GM13976 (cell line): Measurements from ENCODE around the gene A1BG.
A peak's percentile ranks its signal among the peaks of the same experiment; 100 is the strongest.
"Not testable (repeated sequence)": the region's sequence is repeated elsewhere in the genome, so short reads cannot be mapped to it uniquely, and the experiment has no call there.

Source experiments
- DNase-seq: peaks from one replicate; pipeline ENCODE4 v3.0.0; 2012; ENCODE audit warnings: low spot score
- CTCF ChIP-seq: IDR thresholded peaks from 2 replicates; pipeline ENCODE4 v1.5.1; 2012; ENCODE audit warnings: borderline replicate concordance, mild to moderate bottlenecking; ENCODE audit not compliant: insufficient read depth; ENCODE audit errors: extremely low read depth, missing control alignments, control extremely low read depth
- in situ Hi-C: fragments of 300-500 bp; cut with MboI; formaldehyde crosslinking; loops from one replicate; pipeline ENCODE4 v1.12.0; 2022; ENCODE audit warnings: low sequenced_read_pairs, mixed read lengths, inconsistent platforms; ENCODE audit not compliant: unreplicated experiment

A1BG gene

GRCh38 chr19:58350001-58350861, 3.1 kb downstream of the A1BG start:
- no peak for DNase-seq
- in situ Hi-C loops = no loop called here
- TF ChIP-seq CTCF = no peak

GRCh38 chr19:58349590-58349989, 3.7 kb downstream of the A1BG start:
- in situ Hi-C loops = no loop called here
- DNase-seq = no peak
- TF ChIP-seq CTCF = no peak

- DNase-seq, in situ Hi-C loops: not testable (repeated sequence)
Measured at GRCh38 chr19:58348080-58348479, 5.2 kb downstream of the A1BG start.

GRCh38 chr19:58346961-58347929, 6.0 kb downstream of the A1BG start:
- no peak for TF ChIP-seq CTCF
- in situ Hi-C loops = no loop called here
- DNase-seq = peak; percentile 96

GRCh38 chr19:58345558-58345957, 7.7 kb downstream of the A1BG start:
- TF ChIP-seq CTCF = no peak
- in situ Hi-C loops = no loop called here
- no peak for DNase-seq

GRCh38 chr19:58338825-58339558, 14.3 kb downstream of the A1BG start:
- no peak for DNase-seq
- in situ Hi-C loops = no loop called here
- TF ChIP-seq CTCF = no peak
